GM23248 (cell line): Measurements from ENCODE around the gene REV3L. TPM values are rescaled to one million over a fixed set of nuclear protein-coding genes. Genes with fewer than 3 reads are reported as not detected.

ENCODE experiments used
- DNase-seq: peaks from one replicate; pipeline ENCODE4 v3.0.0-alpha.2; 2015
- H2AFZ ChIP-seq: fragments of 200-600 bp; sonication (generic); 2 replicates; pipeline ENCODE4 v1.6.1; 2016; ENCODE audit warnings: antibody characterized with exemption
- H3F3A ChIP-seq: fragments of 200-600 bp; sonication (generic); 2 replicates; pipeline ENCODE4 v1.6.1; 2016; ENCODE audit warnings: mild to moderate bottlenecking, antibody characterized with exemption, mixed run types; ENCODE audit not compliant: insufficient read depth
- H3K27ac ChIP-seq: fragments of 200-600 bp; sonication (generic); 2 replicates; pipeline ENCODE4 v1.5.1; 2016; ENCODE audit warnings: mild to moderate bottlenecking
- H3K27me3 ChIP-seq: fragments of 200-600 bp; sonication (generic); replicated peaks from 2 replicates; pipeline ENCODE4 v1.6.1; 2016; ENCODE audit warnings: mild to moderate bottlenecking; ENCODE audit not compliant: insufficient read depth
- H3K36me3 ChIP-seq: fragments of 200-600 bp; sonication (generic); 2 replicates; pipeline ENCODE4 v1.6.1; 2016; ENCODE audit warnings: low read depth, mild to moderate bottlenecking
- H3K4me1 ChIP-seq: fragments of 200-600 bp; sonication (generic); 2 replicates; pipeline ENCODE4 v1.6.1; 2016; ENCODE audit warnings: mild to moderate bottlenecking; ENCODE audit not compliant: insufficient read depth
- H3K4me2 ChIP-seq: fragments of 200-600 bp; sonication (generic); one replicate; pipeline ENCODE4 v1.6.1; 2016; ENCODE audit warnings: mild to moderate bottlenecking; ENCODE audit not compliant: unreplicated experiment
- H3K4me3 ChIP-seq: fragments of 200-600 bp; sonication (generic); 2 replicates; pipeline ENCODE4 v1.5.1; 2016; ENCODE audit warnings: mild to moderate bottlenecking
- H3K79me2 ChIP-seq: fragments of 200-600 bp; sonication (generic); 2 replicates; pipeline ENCODE4 v1.6.1; 2016; ENCODE audit warnings: mild to moderate bottlenecking; ENCODE audit not compliant: insufficient read depth
- H3K9ac ChIP-seq: fragments of 200-600 bp; sonication (generic); 2 replicates; pipeline ENCODE4 v1.6.1; 2016; ENCODE audit warnings: mild to moderate bottlenecking
- H3K9me2 ChIP-seq: fragments of 200-600 bp; sonication (generic); 2 replicates; pipeline ENCODE4 v1.6.1; 2016; ENCODE audit warnings: mixed run types, mild to moderate bottlenecking, moderate library complexity; ENCODE audit not compliant: insufficient read depth
- H3K9me3 ChIP-seq: fragments of 200-600 bp; sonication (generic); one replicate; pipeline ENCODE4 v1.6.1; 2017; ENCODE audit warnings: low read depth
- H4K20me1 ChIP-seq: fragments of 200-600 bp; sonication (generic); 2 replicates; pipeline ENCODE4 v1.6.0; 2016; ENCODE audit not compliant: insufficient read depth
- EZH2 ChIP-seq: fragments of 200-600 bp; sonication (generic); IDR thresholded peaks from 2 replicates; pipeline ENCODE4 v1.6.1; 2018; ENCODE audit warnings: antibody characterized with exemption, mild to moderate bottlenecking; ENCODE audit not compliant: insufficient read depth, poor library complexity, severe bottlenecking
- EZH2phosphoT487 ChIP-seq: fragments of 200-600 bp; sonication (generic); IDR thresholded peaks from 2 replicates; pipeline ENCODE4 v1.6.1; 2018; ENCODE audit warnings: antibody characterized with exemption, moderate library complexity, mild to moderate bottlenecking, low read depth; ENCODE audit not compliant: insufficient read depth
- WGBS, 2 experiments: methylation state at CpG; one replicate each; pipeline ENCODE4 v1.1.6; 2015 to 2017; ENCODE audit warnings: low lambda C conversion rate in 2 of 2, low coverage in 1 of 2; ENCODE audit errors: missing lambda C conversion rate in 2 of 2; 5-methylcytosine and 5-hydroxymethylcytosine counted together
- in situ Hi-C: fragments of 300-500 bp; cut with MboI; formaldehyde crosslinking; loops from 2 replicates; pipeline ENCODE4 v1.15.0; 2020
- polyA plus RNA-seq: library from polyadenylated mRNA; unstranded; fragments of >200 nt; fragmentation: Nextera tagmentation; extraction: Ambion mirVana; gene quantifications from 2 replicates; pipeline ENCODE4 v1.2.1, GENCODE V29; 2016
- total RNA-seq: library from RNA; depleted of rRNA; stranded (reverse); fragments of >200 nt; shearing (Covaris generic); gene quantifications from 2 replicates; pipeline ENCODE4 v1.2.3, GENCODE V29; 2014

REV3L gene
- total and polyA plus RNA-seq, 2 experiments from 2014 or later, result 25.0 to 25.1 TPM

- no peak overlapping the region for H3K4me2 ChIP-seq
- H3K9me3 ChIP-seq, result no peaks in the 10 kb centered on the region
- peaks cover 60% of the 10 kb centered on the region for H3K36me3 ChIP-seq
- no peaks in the 10 kb centered on the region for H4K20me1 ChIP-seq
- no peak overlapping the region for H3K4me3 ChIP-seq
- H3K4me1 ChIP-seq, result no peaks in the 10 kb centered on the region
- in situ Hi-C loops, result no loop called here
- H2AFZ ChIP-seq, result no peak overlapping the region
- no peak for DNase-seq
- 0 out of 2 replicates have a peak, but pooled peaks cover 6% of the 10 kb centered on the region for H3F3A ChIP-seq
- no peaks in the 10 kb centered on the region for H3K27me3 ChIP-seq
- no peak overlapping the region for H3K9ac ChIP-seq
- 96 to 100% methylated on average over 1 of the region's 1 CpG for WGBS, 2 experiments
- H3K9me2 ChIP-seq, result no peaks in the 10 kb centered on the region
- TF ChIP-seq EZH2 (no peak), EZH2phosphoT487 (no peak)
- no peaks in the 10 kb centered on the region for H3K79me2 ChIP-seq
- no peak overlapping the region for H3K27ac ChIP-seq
Measured at GRCh38 chr6:111356551-111356950, 126.5 kb downstream of the REV3L start.

- Histone ChIP-seq H3F3A (0 out of 2 replicates have a peak, but pooled peaks cover 7% of the 10 kb centered on the region), H2AFZ (no peak overlapping the region), H3K9ac (no peak overlapping the region), H3K4me3 (no peak overlapping the region), H3K4me2 (no peak overlapping the region), H3K36me3 (peaks cover 69% of the 10 kb centered on the region), H4K20me1 (no peaks in the 10 kb centered on the region), H3K9me3 (no peaks in the 10 kb centered on the region), H3K9me2 (no peaks in the 10 kb centered on the region), H3K4me1 (no peaks in the 10 kb centered on the region), H3K27ac (no peak overlapping the region), H3K27me3 (no peaks in the 10 kb centered on the region), H3K79me2 (no peaks in the 10 kb centered on the region)
- no peak for DNase-seq
- WGBS, 2 experiments, result 97 to 98% methylated on average over 3 of the region's 3 CpGs
- in situ Hi-C loops, result no loop called here
- TF ChIP-seq EZH2phosphoT487 (no peak), EZH2 (no peak)
Measured at GRCh38 chr6:111354758-111355555, 128.1 kb downstream of the REV3L start.

GRCh38 chr6:111353912-111354462, 129.0 kb downstream of the REV3L start:
- Histone ChIP-seq H3K79me2 (no peaks in the 10 kb centered on the region), H3K27me3 (no peaks in the 10 kb centered on the region), H3K4me3 (no peak overlapping the region), H3K4me1 (no peaks in the 10 kb centered on the region), H3K9me3 (no peaks in the 10 kb centered on the region), H3K36me3 (peaks cover 77% of the 10 kb centered on the region), H3K9ac (no peak overlapping the region), H3K9me2 (no peaks in the 10 kb centered on the region), H3F3A (0 out of 2 replicates have a peak, but pooled peaks cover 7% of the 10 kb centered on the region), H2AFZ (no peak overlapping the region), H3K4me2 (no peak overlapping the region), H3K27ac (no peak overlapping the region), H4K20me1 (no peaks in the 10 kb centered on the region)
- no peak for TF ChIP-seq EZH2
- TF ChIP-seq EZH2phosphoT487, result no peak
- in situ Hi-C loops, result no loop called here
- DNase-seq, result no peak
- 97 to 98% methylated on average over 5 of the region's 5 CpGs for WGBS, 2 experiments

- in situ Hi-C loops, result no loop called here
- TF ChIP-seq EZH2phosphoT487 (no peak), EZH2 (no peak)
- H3K4me3 ChIP-seq, result no peak overlapping the region
Measured at GRCh38 chr6:111347589-111347988, 135.4 kb downstream of the REV3L start.

More at GRCh38 chr6:111347589-111347988, 135.4 kb downstream of the REV3L start:
- H2AFZ ChIP-seq, result no peak overlapping the region
- peaks cover 6% of the 10 kb centered on the region; the same call in 1 of the 2 replicates for H3F3A ChIP-seq
- H3K36me3 ChIP-seq, result peaks cover 69% of the 10 kb centered on the region
- H3K27ac ChIP-seq, result no peak overlapping the region
- no peak overlapping the region for H3K9ac ChIP-seq
- no peaks in the 10 kb centered on the region for H3K27me3 ChIP-seq
- no peaks in the 10 kb centered on the region for H3K9me2 ChIP-seq
- H3K79me2 ChIP-seq, result no peaks in the 10 kb centered on the region
- DNase-seq, result no peak
- no peaks in the 10 kb centered on the region for H4K20me1 ChIP-seq
- H3K9me3 ChIP-seq, result no peaks in the 10 kb centered on the region
- H3K4me1 ChIP-seq, result no peaks in the 10 kb centered on the region
- H3K4me2 ChIP-seq, result no peak overlapping the region
- WGBS, 2 experiments, result 86 to 90% methylated on average over 2 to 3 of the region's 3 CpGs
